Smooth muscle cell of the pulmonary artery (primary cell): ENCODE data around the gene CCT6A. TPM values are rescaled to one million over a fixed set of nuclear protein-coding genes. Genes with fewer than 3 reads are reported as not detected.

Experiments
- total RNA-seq: library from RNA; depleted of rRNA; stranded (reverse); fragments of >200 nt; gene quantifications from 2 replicates; pipeline ENCODE4 v1.2.3, GENCODE V29; 2014

The CCT6A gene
- total RNA-seq = 138 and 159 TPM in 2 replicates

GRCh38 chr7:56051339-56052191 lies at the start of gene CCT6A, which contains the start of gene PSPH:
Gene CCT6A, plus strand, starts transcription at chr7:56051765. Its CDS starts 84 bp downstream, at chr7:56051849.
Gene PSPH, minus strand, starts transcription at chr7:56051444. Its CDS starts 30,232 bp downstream, at chr7:56021212.

GRCh38 chr7:56063882-56064625 lies 12.5 kb downstream of the CCT6A start, which contains the start of gene SUMF2:
Gene SUMF2, plus strand, starts transcription at chr7:56064286. Its CDS starts 26 bp downstream, at chr7:56064312.

GRCh38 chr7:56092789-56093531 lies 41.4 kb downstream of the CCT6A start, which contains the start of gene PHKG1:
Gene PHKG1, minus strand, starts transcription at chr7:56092952. Its CDS starts 4,011 bp downstream, at chr7:56088941.

GRCh38 chr7:56106108-56107073 lies 54.8 kb downstream of the CCT6A start, which contains the start of gene CHCHD2:
Gene CHCHD2, minus strand, starts transcription at chr7:56106476. Its CDS starts 63 bp downstream, at chr7:56106413.

Other genes starting within 250 kb of the CCT6A start
- gene SEPTIN14, start 189.0 kb upstream of the CCT6A start, total RNA-seq = not detected in 2 replicates
- 1.2 and 2.3 TPM in 2 replicates for gene ZNF713, start 164.3 kb upstream of the CCT6A start, total RNA-seq
- gene MRPS17, start 99.9 kb upstream of the CCT6A start, total RNA-seq = 10.4 and 11.1 TPM in 2 replicates
- 28.1 and 28.2 TPM in 2 replicates for gene NIPSNAP2, start 87.2 kb upstream of the CCT6A start, total RNA-seq
- gene PSPH, start 321 bp upstream of the CCT6A start, total RNA-seq = 47.9 and 66.2 TPM in 2 replicates
- 195 and 212 TPM in 2 replicates for gene SUMF2, start 12.5 kb downstream of the CCT6A start, total RNA-seq
- 1.3 and 1.8 TPM in 2 replicates for gene PHKG1, start 41.2 kb downstream of the CCT6A start, total RNA-seq
- gene CHCHD2, start 54.7 kb downstream of the CCT6A start, total RNA-seq = 166 and 200 TPM in 2 replicates
- gene NUPR2, start 64.7 kb downstream of the CCT6A start, total RNA-seq = not detected in 2 replicates